Caco-2 (cell line): ENCODE results near the gene AGMO. TPM values are rescaled to one million over a fixed set of nuclear protein-coding genes. Genes with fewer than 3 reads are reported as not detected.

Experiments
- BruUV-seq: library from RNA; stranded (reverse); fragments of 400-500 nt; replicated peaks from 2 replicates; lab custom pipeline; 2021; lab: Mats Ljungman, UMichigan
- CTCF ChIA-PET: fragments of 300-600 bp; sonication (Branson Sonifier 250); formaldehyde crosslinking; loops from one replicate; lab custom pipeline; 2022; ENCODE audit warnings: antibody characterized with exemption; lab: Charles Lee
- POLR2A ChIA-PET: fragments of 300-600 bp; sonication (Branson Sonifier 250); formaldehyde crosslinking; loops from one replicate; lab custom pipeline; 2022; ENCODE audit warnings: antibody characterized with exemption; lab: Charles Lee
- DNase-seq, 2 experiments: peaks; one replicate each; pipeline versions ENCODE4 v3.0.0 to v3.0.0-alpha.2; 2020 to 2022
- H3K27me3 ChIP-seq: replicated peaks from 2 replicates; pipeline ENCODE4 v1.6.0; 2011; ENCODE audit warnings: low read length; ENCODE audit not compliant: control insufficient read depth, insufficient read depth
- H3K36me3 ChIP-seq: 2 replicates; pipeline ENCODE4 v1.5.1; 2011; ENCODE audit warnings: low read length; ENCODE audit not compliant: control insufficient read depth, insufficient read depth
- H3K4me1 ChIP-seq: fragments of 250-450 bp; sonication (Bioruptor Pico); 2 replicates; pipeline ENCODE4 v1.5.1; 2020; ENCODE audit warnings: mild to moderate bottlenecking
- H3K4me3 ChIP-seq: 2 replicates; pipeline ENCODE4 v1.5.1; 2011; ENCODE audit warnings: low read depth, mild to moderate bottlenecking, control low read depth, low read length
- H3K9me3 ChIP-seq: fragments of 250-450 bp; sonication (Bioruptor Pico); 2 replicates; pipeline ENCODE4 v1.5.1; 2020; ENCODE audit warnings: mild to moderate bottlenecking, moderate library complexity
- H3K27ac Mint-ChIP-seq: one replicate; pipeline ENCODE4 v1.8.0; 2022; ENCODE audit warnings: mixed read lengths; ENCODE audit not compliant: unreplicated experiment
- H3K27me3 Mint-ChIP-seq: one replicate; pipeline ENCODE4 v1.8.0; 2022; ENCODE audit warnings: mixed read lengths; ENCODE audit not compliant: insufficient read depth, unreplicated experiment
- H3K36me3 Mint-ChIP-seq: one replicate; pipeline ENCODE4 v1.8.0; 2022; ENCODE audit warnings: mild to moderate bottlenecking, mixed read lengths; ENCODE audit not compliant: insufficient read depth, unreplicated experiment
- H3K4me1 Mint-ChIP-seq: one replicate; pipeline ENCODE4 v1.8.0; 2022; ENCODE audit warnings: low read depth, mixed read lengths; ENCODE audit not compliant: unreplicated experiment
- H3K4me3 Mint-ChIP-seq: one replicate; pipeline ENCODE4 v1.8.0; 2022; ENCODE audit warnings: mild to moderate bottlenecking, moderate library complexity, mixed read lengths; ENCODE audit not compliant: unreplicated experiment
- H3K9me3 Mint-ChIP-seq: one replicate; pipeline ENCODE4 v1.8.0; 2022; ENCODE audit warnings: mixed read lengths; ENCODE audit not compliant: unreplicated experiment
- CTCF ChIP-seq, 2 experiments: fragments of 200-600 bp in 1 of 2; IDR thresholded peaks; 1 replicate in 1 of 2; 2 replicates in 1 of 2; pipeline versions ENCODE4 v1.5.1 to v1.8.0; 2011 to 2022; ENCODE audit warnings: antibody characterized with exemption in 1 of 2, control low read depth in 1 of 2, inconsistent platforms in 1 of 2, low read depth in 1 of 2, low read length in 1 of 2, mild to moderate bottlenecking in 1 of 2, moderate library complexity in 1 of 2; ENCODE audit not compliant: insufficient read depth in 1 of 2, severe bottlenecking in 1 of 2, unreplicated experiment in 1 of 2
- intact Hi-C: fragments of 100-400 bp; cut with micrococcal nuclease; formaldehyde crosslinking; loops from one replicate; pipeline ENCODE4 v1.10.0; 2022; ENCODE audit not compliant: unreplicated experiment
- total RNA-seq: library from RNA; stranded (reverse); gene quantifications from 2 replicates; pipeline ENCODE4 v1.2.3, GENCODE V29; 2022

Gene AGMO
- total RNA-seq, 1 experiment from 2014 or later = 0.16 TPM

GRCh38 chr7:15214976-15215375 lies 346.8 kb downstream of the AGMO start:
- H3K9me3 ChIP-seq = no peaks in the 10 kb centered on the region

DNA sequence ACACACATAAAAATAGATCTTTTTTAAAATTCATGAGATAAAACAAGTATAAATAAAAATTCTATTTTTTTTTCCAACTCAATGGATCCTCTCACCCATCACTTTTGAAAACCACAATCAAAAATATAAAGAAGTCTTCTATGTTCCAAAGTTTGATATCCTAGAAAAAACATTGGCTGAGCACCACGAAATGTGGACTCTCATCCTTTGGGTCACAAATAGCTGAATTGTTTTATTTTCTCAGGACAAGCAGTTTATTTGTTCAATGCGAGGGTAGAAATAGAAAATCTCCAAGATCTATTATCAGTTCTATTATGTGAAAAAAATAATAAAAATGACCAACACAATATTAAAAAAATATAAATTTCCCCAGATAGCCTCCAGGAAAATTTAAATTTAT lies 348.7 kb downstream of the AGMO start:
- Mint-ChIP-seq H3K27ac (no peak overlapping the region), H3K36me3 (no peaks in the 10 kb centered on the region), H3K9me3 (no peaks in the 10 kb centered on the region), H3K27me3 (peaks cover 7% of the 10 kb centered on the region), H3K4me1 (no peaks in the 10 kb centered on the region), H3K4me3 (no peak overlapping the region)
- ChIA-PET POLR2A (no interaction called here), CTCF (no interaction called here)
- no TSS peak for BruUV-seq
- intact Hi-C loops = no loop called here
- no peaks in the 10 kb centered on the region for H3K9me3 ChIP-seq
- no peaks in the 10 kb centered on the region for H3K4me1 ChIP-seq
- no peaks in the 10 kb centered on the region for H3K36me3 ChIP-seq
- H3K27me3 ChIP-seq = no peaks in the 10 kb centered on the region
- no peak for DNase-seq
- no peak overlapping the region for H3K4me3 ChIP-seq
- TF ChIP-seq CTCF (IDR thresholded peaks at IDR 0.05; ENCODE audit: insufficient read depth in 1 of 2, low read depth in 1 of 2, low read length in 1 of 2, severe bottlenecking in 1 of 2, unreplicated experiment in 1 of 2) = no peak

More at GRCh38 chr7:15214976-15215375, 346.8 kb downstream of the AGMO start:
- Mint-ChIP-seq H3K36me3 (no peaks in the 10 kb centered on the region), H3K4me1 (no peaks in the 10 kb centered on the region), H3K27ac (no peak overlapping the region), H3K27me3 (peaks cover 7% of the 10 kb centered on the region), H3K9me3 (no peaks in the 10 kb centered on the region), H3K4me3 (no peak overlapping the region)
- H3K4me1 ChIP-seq = no peaks in the 10 kb centered on the region
- no peaks in the 10 kb centered on the region for H3K36me3 ChIP-seq
- no peak overlapping the region for H3K4me3 ChIP-seq
- intact Hi-C loops = no loop called here
- no peak for TF ChIP-seq CTCF (IDR thresholded peaks at IDR 0.05; ENCODE audit: insufficient read depth in 1 of 2, low read depth in 1 of 2, low read length in 1 of 2, severe bottlenecking in 1 of 2, unreplicated experiment in 1 of 2)
- no TSS peak for BruUV-seq
- CTCF ChIA-PET = no interaction called here
- no peaks in the 10 kb centered on the region for H3K27me3 ChIP-seq
- POLR2A ChIA-PET = no interaction called here
- no peak for DNase-seq

DNA sequence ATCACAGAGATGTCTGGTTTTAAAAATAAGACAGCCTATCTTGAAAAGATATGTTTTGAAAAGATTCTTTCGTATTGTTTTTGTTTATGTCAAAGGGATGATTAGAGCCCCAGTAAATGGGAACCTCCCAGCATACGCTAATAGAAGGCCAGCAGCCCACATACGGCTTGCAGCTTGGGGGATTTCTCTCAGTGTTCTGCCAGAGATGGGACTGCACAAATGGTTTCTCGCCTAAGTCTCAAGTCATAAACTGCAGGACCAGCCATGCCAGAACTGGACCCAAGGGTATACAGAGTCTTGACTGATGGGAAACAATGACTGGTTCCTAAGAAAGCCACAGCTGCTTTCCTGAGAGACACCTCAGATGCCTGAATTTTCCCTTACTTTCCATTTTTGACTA lies 352.4 kb downstream of the AGMO start:
- Histone ChIP-seq H3K4me1 (no peaks in the 10 kb centered on the region), H3K4me3 (no peak overlapping the region), H3K9me3 (no peaks in the 10 kb centered on the region), H3K27me3 (no peaks in the 10 kb centered on the region), H3K36me3 (no peaks in the 10 kb centered on the region)
- Mint-ChIP-seq H3K4me3 (no peak overlapping the region), H3K4me1 (no peaks in the 10 kb centered on the region), H3K27me3 (no peaks in the 10 kb centered on the region), H3K9me3 (no peaks in the 10 kb centered on the region), H3K36me3 (no peaks in the 10 kb centered on the region), H3K27ac (no peak overlapping the region)
- ChIA-PET POLR2A (no interaction called here), CTCF (no interaction called here)
- intact Hi-C loops = no loop called here
- no peak for DNase-seq
- BruUV-seq = no TSS peak
- no peak for TF ChIP-seq CTCF (IDR thresholded peaks at IDR 0.05; ENCODE audit: insufficient read depth in 1 of 2, low read depth in 1 of 2, low read length in 1 of 2, severe bottlenecking in 1 of 2, unreplicated experiment in 1 of 2)
